NCI-H526 (cell line): ENCODE results near the gene PAPOLA.
"Not testable (repeated sequence)": the region's sequence is repeated elsewhere in the genome, so short reads cannot be mapped to it uniquely, and the experiment has no call there.

Experiments used
- DNase-seq, 2 experiments: peaks; one replicate each; lab custom pipeline; 2025; lab: John Stamatoyannopoulos, UW

PAPOLA gene

DNA sequence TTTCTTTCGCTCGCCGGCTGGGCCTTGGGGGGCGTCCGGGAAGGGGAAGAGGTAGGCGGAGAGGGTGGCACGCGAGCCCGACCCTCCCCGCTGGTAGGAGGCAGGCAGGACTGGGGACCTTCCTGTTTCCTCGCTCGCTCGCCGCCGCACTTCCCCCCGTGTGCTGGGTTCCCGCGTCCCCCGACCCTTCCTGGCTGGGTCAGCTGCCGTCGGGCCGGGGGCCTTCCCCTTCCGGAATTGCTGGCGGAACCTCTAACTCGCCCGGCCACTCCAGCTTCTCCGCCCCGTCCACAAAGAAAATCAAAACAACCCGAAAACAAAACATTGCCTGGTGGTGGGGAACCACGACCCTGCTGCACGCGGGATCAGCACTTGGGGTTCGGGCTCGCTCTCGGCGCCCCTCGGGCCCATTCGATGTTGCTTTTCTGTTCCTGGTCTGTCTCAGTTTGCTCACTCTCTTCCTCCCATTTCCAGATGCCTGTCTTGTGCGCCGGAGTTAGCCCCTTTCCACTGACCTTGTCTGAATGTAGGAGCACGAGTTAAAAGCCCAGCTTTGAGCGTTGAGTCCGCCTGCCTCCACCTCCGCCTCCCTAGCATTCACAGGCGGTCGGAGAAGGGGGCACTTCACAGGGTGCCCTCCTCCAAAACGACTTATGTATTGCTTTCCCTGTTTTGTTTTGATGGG, 581 bp downstream of the PAPOLA start:
- peak; percentile 51 to 69 for DNase-seq

DNA sequence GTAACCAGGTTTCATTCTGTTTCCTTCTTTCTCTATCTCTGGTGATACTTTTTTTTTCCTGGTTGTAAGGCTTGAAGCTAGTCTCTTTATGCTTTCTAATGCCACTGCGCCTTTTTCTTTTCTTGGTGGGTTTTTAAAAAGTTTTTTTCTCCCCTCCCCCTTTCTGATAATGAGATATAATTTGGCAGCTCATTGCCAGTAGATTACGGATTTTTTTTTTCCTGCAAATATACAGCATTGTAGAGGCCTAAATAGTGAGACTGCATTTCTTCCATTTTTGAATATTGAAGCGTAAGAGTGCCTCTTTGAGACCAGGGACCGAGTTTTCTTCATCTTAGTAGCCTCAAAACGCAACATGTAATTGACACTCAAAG, 1.1 kb downstream of the PAPOLA start:
- DNase-seq: no peak

- not testable (repeated sequence) for DNase-seq
Observed at GRCh38 chr14:96504353-96504752, 2.2 kb downstream of the PAPOLA start.

GRCh38 chr14:96507723-96508122, 5.5 kb downstream of the PAPOLA start:
- no peak for DNase-seq

DNA sequence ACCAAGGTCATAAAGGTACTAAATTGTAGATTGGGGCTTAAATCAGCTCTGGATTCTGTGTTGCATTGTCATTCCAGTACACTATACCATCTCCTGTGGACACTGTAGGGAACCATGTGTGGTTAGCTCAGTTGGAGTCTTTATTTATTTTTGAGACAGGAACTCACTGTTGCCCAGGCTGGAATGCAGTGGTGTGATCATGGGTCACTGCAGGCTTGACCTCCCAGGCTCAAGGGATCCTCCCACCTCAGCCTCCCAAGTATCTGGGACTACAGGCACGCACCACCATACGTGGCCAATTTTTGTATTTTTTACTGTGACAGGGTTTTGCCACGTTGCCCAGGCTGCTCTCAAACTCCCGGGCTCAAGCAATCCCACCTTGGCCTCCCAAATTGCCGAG, 6.7 kb downstream of the PAPOLA start:
- DNase-seq: no peak

DNA sequence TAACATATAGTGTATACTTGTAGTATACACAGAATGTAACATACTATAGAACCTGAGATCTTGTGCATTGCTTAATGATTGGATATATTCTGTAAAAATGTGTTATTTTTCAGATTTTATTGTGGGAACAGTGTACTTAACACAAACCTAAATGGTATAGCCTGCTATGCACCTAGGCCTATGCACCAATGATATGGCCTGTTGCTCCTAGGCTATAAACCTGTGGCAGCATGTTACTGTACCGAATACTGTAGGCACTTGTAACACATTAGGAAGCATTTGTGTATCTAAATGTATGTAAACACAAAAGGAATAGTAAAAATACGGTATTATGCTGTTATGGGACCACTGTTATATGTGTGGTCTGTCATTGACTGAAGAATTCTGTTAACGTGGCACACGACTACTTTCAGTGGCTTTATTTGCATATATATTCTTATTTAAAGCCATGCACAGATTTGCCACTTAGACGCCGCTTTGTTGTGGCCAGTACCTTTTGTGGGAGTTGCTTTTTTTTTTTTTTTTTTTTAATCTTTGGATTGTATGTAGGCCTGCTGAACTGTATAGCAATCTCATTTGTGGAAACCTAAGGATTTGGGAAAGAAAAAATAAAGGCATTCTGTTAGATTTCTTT, 7.4 kb downstream of the PAPOLA start:
- DNase-seq: no peak

GRCh38 chr14:96511146-96511545, 9.0 kb downstream of the PAPOLA start:
- no peak for DNase-seq

- no peak for DNase-seq
Observed at GRCh38 chr14:96511667-96512066, 9.5 kb downstream of the PAPOLA start.

GRCh38 chr14:96512122-96512521, 9.9 kb downstream of the PAPOLA start:
- no peak for DNase-seq

GRCh38 chr14:96512602-96513397, 10.6 kb downstream of the PAPOLA start:
- DNase-seq: no peak

DNA sequence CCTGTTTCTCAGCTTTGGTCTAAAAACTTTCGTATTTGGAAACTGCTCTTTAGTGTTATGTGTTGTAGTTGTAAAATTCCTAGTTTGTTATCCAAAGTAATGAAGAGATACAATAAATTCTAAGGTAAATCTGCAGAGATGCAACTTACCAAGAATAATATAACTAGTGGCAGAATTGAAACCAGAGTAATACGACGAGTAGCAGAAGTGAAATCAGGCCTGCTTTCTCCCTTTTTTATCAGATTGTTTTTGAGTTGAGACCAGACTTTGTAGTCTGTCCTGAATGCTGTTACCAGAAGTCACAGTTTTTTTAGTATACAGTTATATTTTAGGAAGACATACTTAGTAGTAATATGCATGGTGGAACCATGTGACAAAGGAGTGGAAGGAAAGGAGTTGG, 12.5 kb downstream of the PAPOLA start:
- DNase-seq: no peak

DNA sequence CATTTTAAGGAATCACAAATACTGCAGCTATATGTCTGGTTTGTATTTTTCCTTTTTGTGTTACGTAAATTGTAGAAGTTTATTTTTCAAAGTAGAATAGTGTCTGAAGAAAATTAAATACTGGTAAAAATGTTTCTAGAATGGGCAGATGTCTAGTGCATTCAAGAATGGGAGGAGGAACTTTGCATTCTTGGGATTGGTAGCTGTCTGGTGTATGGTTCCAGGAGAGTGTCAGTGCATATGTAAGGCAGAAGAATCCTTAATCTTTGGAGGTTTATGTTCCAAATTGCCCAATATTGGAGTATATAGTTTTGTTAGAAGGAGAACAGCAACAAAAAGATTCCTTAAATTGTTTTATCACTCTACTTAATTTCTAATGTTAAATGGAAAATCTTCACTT, 13.5 kb downstream of the PAPOLA start:
- no peak for DNase-seq

- DNase-seq: no peak
Observed at GRCh38 chr14:96516351-96516750, 14.2 kb downstream of the PAPOLA start.

GRCh38 chr14:96519970-96520369, 17.8 kb downstream of the PAPOLA start:
- no peak for DNase-seq

DNA sequence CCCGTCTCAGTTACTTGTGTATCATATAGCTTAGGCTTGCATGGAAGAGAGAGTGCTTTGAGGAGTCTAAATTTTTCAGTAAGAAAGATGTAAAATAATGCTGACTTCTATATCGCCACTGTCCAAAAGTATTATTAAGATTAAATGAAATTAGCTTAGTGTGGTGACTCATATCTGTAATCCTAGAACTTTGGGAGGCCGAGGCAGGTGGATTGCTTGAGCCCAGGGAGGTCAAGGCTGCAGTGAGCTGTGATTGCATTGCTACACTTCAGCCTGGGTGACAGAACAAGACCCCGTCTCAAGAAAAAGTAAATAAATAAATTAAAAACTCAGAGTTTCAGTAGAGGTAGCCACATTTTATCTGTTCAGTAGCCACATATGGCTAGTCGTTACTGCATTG, 23.3 kb downstream of the PAPOLA start:
- DNase-seq: no peak

DNA sequence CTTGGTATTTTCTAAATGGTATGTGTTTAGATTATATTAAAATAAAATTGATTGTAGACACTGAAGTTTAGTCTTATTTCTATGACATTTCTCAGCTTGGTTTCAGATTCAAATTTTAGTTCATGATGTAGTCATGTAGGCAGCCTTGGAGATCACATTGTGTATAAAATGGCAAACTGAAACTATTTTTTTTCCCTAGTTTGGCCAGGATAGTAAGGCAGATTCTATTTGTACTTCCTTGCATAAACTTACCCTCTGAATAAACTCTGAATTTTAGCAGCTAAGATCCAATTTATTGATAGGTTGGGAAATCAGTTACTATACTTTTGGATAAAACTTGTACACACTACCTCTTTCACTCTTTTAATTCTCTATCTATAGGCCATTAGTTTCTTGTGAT, 30.4 kb downstream of the PAPOLA start:
- DNase-seq: no peak

DNA sequence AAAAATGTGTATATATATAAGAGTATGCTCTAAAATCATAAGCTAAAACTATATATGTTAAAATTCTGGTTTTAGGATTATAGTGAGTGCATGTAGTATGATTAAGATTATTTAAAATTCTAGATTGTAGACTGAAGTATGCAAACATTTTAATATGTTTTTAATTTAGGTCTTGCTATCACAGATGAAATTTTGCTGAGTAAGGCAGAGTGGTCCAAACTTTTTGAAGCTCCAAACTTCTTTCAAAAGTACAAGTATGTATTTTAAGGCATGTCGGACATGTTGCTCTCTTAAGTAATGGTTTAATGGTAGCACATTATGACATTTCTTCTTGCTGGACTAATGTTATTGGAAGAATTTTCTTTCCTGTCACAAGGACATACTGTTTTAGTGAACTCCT, 34.6 kb downstream of the PAPOLA start:
- DNase-seq: no peak

DNA sequence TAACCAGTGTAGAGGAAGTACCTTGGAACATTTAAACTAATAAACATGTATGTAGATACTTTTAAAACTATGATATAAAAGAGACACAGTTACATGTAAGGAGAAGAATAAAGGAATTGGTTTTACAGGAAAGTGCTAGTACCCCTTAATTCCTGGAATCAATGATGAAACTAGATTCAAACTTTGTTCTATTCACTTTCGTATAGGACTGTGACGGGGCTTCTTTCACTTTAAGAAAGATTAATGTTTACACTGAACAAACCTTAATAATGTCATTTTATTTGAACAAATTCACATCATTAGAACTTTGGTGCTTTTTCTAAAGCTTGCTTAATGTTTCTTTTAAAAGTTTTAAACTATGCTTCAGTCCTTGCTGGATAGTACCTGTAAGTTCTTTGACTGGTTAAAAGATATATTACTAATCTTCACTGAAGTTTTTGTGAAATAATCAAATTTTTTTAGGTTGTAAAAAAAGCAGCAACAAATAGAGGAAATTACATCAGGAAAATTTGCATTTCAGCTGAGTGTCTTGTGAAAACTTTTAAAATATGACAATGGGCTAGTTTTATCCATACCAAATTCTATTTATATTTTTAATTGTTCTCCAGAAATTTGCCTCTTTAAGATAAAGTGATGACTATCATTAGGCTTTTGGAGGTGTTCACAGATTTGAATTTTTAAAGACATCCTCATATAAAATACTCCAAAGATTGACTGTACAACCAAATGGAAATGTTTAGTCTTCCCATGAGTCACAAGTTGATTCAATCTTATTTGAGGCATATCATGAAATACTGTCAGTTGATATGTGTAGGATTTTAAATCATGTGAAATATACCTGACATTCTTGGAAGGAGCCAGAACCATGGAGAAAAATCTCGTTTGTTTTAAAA, 36.2 kb downstream of the PAPOLA start:
- no peak for DNase-seq

DNA sequence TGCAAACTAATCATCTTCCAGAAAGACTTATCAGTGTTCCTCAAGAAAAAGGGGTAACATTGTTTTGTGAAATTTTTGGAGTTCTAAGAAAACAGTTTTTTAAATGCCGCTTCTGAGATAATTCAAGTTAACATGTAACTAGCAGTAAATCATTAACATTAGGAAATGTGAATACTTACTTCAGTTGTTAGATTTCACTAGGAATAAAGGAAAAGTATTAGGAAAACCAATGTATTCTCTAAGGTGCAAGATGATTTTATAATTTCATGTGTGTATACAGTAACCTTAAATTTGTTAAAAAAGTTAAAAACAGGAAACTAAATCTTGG, 36.8 kb downstream of the PAPOLA start:
- no peak for DNase-seq

DNA sequence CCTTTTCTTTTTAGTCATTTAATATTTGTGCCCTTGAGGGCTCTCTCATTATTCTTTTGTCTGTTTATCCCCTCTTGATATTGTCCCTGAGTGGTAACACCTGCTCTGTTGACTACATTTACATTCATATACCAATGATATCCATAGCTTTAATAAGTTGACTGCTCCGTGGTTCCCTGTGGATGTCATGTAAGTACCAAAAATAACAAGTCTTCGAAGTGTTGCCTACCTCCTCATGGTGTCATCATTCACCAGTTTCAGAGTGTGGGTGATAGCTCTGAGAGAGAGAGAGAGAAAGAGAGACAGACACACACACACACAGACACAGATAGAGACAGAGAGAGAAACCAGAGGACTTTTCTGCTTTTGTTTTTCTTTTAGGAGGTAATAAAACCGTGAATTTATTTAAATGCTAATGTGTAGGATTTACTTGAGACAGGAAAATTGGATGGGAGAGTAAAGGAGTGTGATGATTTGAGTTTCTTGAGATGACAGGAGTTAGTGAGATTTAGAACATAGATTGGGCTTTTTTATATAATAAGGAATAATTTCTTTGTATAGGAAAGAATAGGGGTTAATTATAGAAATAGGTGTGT, 52.2 kb downstream of the PAPOLA start:
- DNase-seq: no peak

DNA sequence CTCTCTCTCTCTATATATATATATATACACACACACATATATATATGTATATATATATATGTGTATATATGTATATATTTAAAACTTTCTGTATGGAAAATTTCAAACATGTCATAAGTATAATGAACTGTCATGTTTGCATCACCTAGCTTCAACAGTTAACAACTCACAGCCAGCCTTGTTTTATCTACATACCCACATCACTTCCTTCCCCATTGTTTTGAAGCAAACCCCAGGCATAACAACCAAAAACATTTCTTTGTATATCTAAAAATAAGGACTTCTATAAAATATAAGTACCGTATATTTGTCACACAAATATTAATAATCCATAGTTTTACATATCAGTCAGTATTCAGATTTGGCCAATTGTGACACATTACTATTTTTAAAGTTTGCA, 57.4 kb downstream of the PAPOLA start:
- no peak for DNase-seq

DNA sequence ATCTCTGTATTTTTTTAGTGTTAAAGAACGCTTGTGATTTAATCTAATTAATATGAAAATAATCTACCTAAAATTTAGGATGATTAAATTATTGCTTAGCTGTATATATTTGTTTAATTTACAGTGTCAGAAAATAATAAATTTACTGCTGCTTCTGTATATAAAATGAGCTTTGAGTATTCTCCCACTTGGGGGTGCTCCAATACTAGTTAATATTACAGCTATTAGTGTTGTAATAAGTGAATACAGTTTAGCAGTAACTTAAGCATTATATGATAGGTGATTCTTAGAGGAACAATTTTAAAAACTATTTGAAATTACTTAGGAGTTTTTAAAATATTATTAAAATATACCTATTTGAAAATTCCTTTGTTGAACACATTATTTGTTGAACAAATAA, 62.2 kb downstream of the PAPOLA start:
- DNase-seq: no peak
